GM11168 (cell line): ENCODE data around the gene MECP2.

Experiments used
- in situ Hi-C: fragments of 300-500 bp; cut with MboI; formaldehyde crosslinking; loops from one replicate; pipeline ENCODE4 v1.12.0; 2022; ENCODE audit warnings: low sequenced_read_pairs; ENCODE audit not compliant: unreplicated experiment

MECP2 gene

DNA sequence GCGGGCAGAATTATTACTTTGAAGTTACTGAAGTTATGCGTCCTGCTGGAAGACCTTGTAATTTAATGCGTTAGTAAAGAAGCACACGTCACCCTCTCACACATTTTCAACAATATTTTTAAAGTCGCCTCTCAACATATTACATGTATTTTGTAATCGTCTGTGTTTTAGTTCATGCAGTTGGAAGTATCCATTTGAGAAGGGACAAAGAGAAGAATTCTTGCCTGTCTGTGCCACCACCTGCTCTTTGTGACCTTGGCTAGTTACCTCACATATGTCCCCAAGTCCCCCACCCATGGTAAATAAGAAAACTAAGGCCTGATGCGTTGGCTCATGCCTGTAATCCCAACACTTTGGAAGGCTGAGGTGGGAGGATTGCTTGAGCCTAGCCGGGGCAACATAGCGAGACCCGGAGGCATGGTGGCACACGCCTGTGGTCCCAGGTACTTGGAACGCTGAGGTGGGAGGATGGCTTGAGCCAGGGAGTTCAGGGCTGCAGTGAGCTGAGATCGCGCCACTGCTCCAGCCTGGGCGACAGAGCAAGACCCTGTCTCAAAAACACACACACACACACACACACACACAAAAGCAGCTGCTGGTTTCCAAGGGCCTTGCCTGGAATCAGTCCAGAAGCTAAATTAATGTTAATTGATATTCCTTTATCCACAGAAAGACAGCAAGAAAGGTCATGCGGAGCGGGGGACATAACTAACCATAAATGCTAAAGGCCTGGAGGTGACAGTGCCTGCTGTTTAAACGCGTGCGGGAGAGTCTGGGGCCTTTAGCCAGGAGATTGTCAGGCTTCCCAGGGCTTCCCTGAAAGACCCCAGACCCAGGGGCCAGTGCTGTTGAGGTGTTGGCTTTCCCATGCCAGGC is 124.2 kb downstream of the MECP2 start:
- in situ Hi-C loops = no loop called here

DNA sequence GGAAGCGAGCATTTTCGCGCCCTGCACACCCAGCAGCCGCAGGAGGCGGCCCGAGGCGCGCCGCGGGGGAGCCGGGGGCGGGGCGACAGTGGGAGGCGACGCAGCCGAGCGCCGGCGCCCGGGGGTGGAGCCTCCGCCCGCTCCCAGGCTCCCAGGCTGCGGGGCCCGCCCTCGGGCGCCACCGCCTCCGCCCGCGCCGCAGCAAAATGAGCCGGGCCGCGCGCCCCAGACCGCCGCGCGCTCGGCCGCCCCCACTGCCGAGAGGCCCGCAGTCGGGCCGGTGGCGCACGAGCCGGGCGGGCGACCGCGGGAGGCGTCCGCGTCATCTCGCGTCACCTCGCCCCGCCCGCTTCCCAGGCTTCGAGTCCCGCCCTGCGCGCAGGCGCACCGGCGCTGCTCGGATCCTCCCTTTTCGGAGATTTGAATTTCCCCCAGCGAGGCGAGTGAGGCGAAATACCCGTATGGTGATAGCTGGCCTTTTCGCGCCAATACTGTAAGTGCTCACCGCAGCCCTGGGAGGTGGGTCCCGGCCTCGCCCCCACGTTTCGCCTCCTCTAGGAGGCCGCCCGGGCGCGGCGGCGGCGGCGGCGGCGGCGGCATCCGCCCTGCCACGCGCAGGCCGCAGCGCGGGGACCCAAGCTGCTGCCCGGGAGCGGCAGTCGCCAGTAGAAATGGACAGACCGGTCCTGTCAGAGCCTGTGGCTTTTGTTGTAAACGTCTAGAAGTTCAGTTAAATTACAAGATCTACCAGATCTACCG is 125.0 kb downstream of the MECP2 start, which contains the start of gene TMEM187:
Gene TMEM187, plus strand, starts transcription at position 387 of the 759 bp plus-strand sequence. CDS start 9,309 bp downstream, outside the sequence.
- in situ Hi-C loops = no loop called here
